ENCODE results near the gene APOBEC3G.

DNA sequence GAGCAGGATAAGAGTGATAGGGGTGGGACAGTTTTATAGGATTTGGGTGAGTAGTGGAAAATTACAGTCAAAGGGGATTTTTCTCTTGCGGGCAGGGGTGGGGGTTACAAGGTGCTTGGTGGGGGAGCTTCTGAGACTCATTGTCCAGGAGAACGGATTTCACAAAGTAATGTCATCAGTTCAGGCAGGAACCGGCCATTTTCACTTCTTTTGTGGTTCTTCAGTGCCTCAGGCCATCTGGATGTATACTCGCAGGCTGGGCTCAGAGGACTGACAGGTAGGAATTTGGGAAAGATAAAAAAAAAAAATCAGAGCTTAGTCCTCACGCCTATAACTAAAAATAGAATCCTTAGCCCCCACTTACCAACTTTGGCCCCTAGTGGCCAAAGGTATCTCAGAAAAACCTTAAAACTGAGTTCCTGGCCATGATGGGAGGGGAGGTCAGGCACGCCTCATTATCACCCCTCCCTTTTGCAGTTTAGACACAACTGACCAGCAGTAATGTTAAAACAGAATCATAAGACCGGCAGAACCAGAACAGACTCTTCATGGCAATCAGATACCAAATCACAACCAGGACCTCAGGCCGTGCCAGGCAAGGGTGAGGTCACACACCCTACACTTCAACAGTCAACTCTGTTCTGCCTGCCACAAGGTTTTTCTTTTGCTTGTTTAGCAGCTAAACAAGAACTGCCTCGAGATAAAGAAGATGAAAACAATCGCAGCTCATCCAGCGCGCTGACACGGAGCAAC, 8.9 kb upstream of the APOBEC3G start:
- TF ChIP-seq, protein P1, sequence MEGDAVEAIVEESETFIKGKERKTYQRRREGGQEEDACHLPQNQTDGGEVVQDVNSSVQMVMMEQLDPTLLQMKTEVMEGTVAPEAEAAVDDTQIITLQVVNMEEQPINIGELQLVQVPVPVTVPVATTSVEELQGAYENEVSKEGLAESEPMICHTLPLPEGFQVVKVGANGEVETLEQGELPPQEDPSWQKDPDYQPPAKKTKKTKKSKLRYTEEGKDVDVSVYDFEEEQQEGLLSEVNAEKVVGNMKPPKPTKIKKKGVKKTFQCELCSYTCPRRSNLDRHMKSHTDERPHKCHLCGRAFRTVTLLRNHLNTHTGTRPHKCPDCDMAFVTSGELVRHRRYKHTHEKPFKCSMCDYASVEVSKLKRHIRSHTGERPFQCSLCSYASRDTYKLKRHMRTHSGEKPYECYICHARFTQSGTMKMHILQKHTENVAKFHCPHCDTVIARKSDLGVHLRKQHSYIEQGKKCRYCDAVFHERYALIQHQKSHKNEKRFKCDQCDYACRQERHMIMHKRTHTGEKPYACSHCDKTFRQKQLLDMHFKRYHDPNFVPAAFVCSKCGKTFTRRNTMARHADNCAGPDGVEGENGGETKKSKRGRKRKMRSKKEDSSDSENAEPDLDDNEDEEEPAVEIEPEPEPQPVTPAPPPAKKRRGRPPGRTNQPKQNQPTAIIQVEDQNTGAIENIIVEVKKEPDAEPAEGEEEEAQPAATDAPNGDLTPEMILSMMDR (IDR thresholded peaks at IDR 0.05) = no peak
- TF ChIP-seq POLR2A (IDR thresholded peaks at IDR 0.05) (no peak), EP300 (IDR thresholded peaks at IDR 0.05; ENCODE audit: low read depth) (no peak)
